Activated CD4-positive, CD25-positive, alpha-beta regulatory T cell treated with anti-CD3 and anti-CD28 coated beads, Interleukin-2, amount 50 U/mL, for 16 hours (primary cell): ENCODE results near the gene OSTF1.

ENCODE experiments used
- DNase-seq: peaks from one replicate; pipeline ENCODE4 v3.0.0-alpha.2; 2020; ENCODE audit warnings: low read depth, low spot score

Gene OSTF1

GRCh38 chr9:75120686-75121085, 32.4 kb downstream of the OSTF1 start:
- DNase-seq: no peak

DNA sequence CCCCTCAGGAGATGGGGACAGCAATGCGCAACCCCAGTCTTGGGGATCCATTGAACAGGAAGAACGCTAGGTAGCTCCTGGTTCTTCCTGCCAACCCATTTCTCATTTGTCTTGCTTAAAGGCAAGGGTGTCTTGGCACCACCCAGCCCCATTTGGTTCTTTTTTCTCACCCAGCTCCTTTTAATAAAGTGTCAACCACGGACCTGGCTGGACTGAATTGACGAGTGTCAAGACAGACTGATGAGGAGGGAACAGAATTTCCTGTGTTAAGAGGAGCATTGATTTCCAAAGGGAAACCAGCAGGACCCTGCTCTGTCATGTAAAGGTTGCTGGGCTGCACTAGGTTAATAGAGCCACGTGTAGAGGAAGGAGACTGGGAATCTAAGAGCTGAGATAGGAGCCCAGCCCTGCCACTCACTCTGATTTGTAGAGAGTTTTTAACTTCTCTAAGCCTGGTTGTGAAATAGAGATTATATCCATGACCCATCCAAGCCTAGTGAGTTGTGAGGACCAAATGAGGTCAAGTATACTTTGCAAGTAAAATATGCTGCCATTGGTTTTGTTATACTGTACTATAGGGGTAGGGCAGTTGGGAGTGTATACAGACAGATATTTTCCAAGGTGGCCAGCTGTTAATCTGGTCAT, 33.7 kb downstream of the OSTF1 start:
- DNase-seq: no peak

DNA sequence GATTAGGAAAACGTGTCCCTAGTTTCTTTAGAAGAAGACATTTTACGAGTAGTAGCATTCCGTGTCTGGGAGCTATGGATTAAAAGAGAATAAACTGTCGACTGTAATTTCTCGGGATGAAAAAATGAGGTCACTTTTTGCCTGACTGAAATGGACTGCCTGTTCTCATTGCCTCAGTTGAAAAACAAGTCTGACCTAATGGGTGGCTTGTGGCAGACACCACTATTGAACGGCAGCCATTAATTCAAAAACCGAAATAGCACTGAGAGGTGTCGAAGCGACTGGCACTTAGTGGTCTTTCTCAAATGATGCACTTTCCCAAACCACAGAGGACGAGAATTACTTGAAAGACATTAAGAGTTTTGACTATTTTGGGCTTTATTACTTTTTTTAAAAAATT, 35.4 kb downstream of the OSTF1 start:
- DNase-seq: no peak

- DNase-seq: no peak
These were observed 40.2 kb downstream of the OSTF1 start for GRCh38 chr9:75128535-75128934.

GRCh38 chr9:75130172-75130571, 41.9 kb downstream of the OSTF1 start:
- DNase-seq: no peak

GRCh38 chr9:75130621-75131230, 42.4 kb downstream of the OSTF1 start:
- no peak for DNase-seq

- DNase-seq: no peak
These were observed 43.4 kb downstream of the OSTF1 start for GRCh38 chr9:75131700-75132099.

GRCh38 chr9:75132244-75132643, 43.9 kb downstream of the OSTF1 start:
- no peak for DNase-seq

DNA sequence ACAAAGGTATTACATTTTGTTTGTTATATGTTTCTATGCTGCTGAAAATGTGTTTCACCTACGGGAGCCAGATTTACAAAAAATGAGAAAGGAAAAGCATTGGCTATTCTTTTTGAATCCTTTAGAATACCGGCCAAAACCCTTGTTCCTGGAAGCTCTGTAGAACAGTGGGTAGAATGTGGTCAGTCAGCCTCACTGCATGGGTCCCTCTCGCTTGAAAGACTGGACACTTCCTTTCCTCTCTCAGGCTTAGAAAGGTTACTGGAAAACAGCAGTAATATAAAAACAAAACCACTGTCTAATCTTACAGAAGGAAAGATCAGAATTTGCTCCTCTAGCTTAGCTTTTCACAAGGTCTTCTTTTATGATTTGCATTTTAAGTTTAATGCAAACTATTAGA, 45.1 kb downstream of the OSTF1 start:
- DNase-seq: no peak

- DNase-seq: no peak
These were observed 46.2 kb downstream of the OSTF1 start for GRCh38 chr9:75134495-75134894.

GRCh38 chr9:75138260-75139040, 50.1 kb downstream of the OSTF1 start:
- DNase-seq: no peak

GRCh38 chr9:75139201-75139600, 50.9 kb downstream of the OSTF1 start:
- DNase-seq: no peak

DNA sequence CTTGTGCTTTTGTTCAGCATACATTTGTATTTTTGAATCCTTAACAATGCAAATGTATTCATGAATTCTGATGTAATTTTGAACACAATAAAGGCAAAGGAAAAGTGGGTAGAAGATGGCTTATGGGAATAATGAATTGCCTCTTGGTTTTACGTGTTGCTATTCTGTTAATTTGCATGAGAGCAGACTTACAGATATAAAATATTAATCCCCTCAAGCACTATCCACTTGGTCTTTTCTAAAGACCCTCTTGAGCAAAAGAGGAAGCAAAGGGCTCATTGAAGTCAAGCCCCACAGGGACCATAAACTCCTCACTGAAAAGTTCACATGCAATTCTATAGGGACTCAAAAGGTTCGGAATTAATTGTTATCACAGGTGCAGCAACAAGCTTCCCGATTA, 51.9 kb downstream of the OSTF1 start:
- DNase-seq: no peak

GRCh38 chr9:75142202-75142601, 53.9 kb downstream of the OSTF1 start:
- DNase-seq: no peak

DNA sequence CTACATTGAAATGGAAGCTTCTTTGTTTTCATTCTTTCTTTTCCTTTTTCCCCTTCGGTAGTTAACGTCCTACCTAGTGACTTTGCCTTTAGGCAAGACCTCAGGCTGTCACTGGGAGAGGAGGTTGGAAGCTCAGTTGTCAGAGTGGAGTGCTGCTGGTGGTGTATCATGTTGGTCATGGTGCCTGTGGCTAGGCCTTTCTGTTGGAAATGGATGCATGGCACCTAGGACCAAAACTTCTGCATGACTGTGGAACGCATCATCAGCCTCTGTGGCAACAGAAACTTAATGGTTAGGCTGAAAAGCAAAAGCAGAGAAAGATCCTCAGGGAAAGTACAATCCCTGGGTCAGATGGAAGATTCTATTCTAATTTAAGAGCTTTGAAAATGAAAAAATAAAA, 57.9 kb downstream of the OSTF1 start:
- DNase-seq: no peak

DNA sequence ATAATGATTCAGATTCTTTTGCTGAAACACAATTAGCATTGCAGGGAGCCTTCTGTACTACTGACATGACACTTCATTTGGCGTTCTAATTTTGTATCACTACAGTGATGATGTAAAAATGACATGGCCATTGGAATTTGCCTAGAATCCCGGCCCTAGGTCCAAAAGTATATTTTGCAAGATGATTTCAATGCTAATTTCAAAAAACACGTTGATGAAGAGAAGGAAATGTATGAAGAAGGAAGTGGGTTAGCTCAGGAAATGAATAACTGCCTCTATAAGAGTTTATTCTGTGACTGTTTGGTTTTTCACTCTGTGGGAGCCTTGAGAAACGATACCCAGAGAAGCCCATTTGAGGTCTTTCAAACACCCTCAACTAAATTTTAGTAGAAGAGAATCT, 59.3 kb downstream of the OSTF1 start:
- DNase-seq: no peak

DNA sequence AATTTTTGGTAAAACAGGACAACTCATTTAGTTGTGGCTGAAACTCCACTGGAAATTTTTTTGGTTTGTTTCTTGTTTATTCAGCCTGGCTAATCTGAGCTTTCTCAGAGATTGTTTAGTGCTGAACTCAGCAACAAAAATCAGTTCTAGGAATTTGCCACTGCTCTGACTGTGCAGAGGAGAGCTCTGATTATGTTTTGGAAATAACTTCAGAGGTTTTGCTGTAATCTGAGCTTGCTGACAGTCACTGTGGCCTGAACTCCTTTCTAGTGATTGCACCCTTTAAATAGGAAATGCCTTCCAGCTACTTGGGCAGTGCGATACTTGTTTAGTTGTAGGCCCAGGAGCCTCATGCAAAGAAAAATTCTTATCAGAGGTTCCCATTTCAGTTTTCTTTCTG, 60.2 kb downstream of the OSTF1 start:
- no peak for DNase-seq

- DNase-seq: no peak
These were observed 61.5 kb downstream of the OSTF1 start for GRCh38 chr9:75149841-75150241.

- DNase-seq: no peak
These were observed 62.2 kb downstream of the OSTF1 start for GRCh38 chr9:75150512-75150911.

GRCh38 chr9:75152416-75152815, 64.1 kb downstream of the OSTF1 start:
- DNase-seq: no peak

GRCh38 chr9:75156858-75157257, 68.5 kb downstream of the OSTF1 start:
- no peak for DNase-seq

- no peak for DNase-seq
These were observed 73.0 kb downstream of the OSTF1 start for GRCh38 chr9:75161116-75161857.
